Stimulated activated CD8-positive, alpha-beta memory T cell treated with anti-CD3 and anti-CD28 coated beads, Interleukin-4, amount 100 ng/mL, for 1 hour (primary cell): ENCODE results near the gene LNPK.
"Not testable (repeated sequence)": the region's sequence is repeated elsewhere in the genome, so short reads cannot be mapped to it uniquely, and the experiment has no call there.

Experiments
- DNase-seq, 2 donors: peaks; one replicate each; pipeline ENCODE4 v3.0.0-alpha.2; 2020; ENCODE audit warnings: low read depth in 2 of 2, low spot score in 1 of 2

The LNPK gene

DNA sequence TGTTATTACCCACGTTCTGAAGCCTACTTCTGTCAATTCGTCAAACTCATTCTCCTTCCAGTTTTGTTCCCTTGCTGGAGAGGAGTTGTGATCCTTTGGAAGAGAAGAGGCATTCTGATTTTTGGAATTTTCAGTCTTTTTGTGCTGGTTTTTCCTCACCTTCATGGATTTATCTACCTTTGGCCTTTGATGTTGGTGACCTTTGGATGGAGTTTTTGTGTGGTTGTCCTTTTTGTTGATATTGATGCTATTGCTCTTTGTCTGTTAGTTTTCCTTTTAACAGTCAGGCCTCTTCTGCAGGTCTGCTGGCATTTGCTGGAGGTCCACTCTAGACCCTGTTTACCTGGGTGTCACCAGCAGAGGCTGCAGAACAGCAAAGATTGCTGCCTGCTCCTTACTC, 88.8 kb downstream of the LNPK start:
- DNase-seq, result not testable (repeated sequence)

- DNase-seq, result no peak
These were observed 98.0 kb downstream of the LNPK start for GRCh38 chr2:175904035-175904434.

DNA sequence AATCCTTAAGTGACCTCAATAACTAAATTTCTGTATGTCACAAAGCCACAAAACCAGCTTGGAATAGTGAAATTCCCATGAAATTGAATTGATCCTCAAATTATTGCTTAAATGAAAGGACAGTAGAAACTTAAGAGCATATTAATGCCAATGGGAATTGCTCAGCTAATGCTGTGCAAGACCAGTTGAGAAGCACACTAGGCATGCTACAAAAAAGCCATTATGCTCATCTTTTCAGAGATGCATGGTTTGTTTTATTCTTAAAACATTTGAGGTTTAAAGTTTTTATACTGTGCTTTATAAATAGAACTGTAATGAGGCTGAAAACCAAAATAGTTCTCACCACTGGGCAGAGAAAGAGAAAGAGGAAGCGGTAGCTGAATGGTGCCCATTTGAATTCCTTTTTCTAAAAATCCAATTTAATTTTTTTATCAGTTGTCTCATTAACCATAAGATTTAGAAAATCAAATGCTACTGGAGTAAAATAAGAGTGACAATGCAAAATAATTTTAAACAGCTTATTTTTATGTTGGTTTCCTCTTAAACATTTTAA, 98.6 kb downstream of the LNPK start:
- DNase-seq, result no peak

DNA sequence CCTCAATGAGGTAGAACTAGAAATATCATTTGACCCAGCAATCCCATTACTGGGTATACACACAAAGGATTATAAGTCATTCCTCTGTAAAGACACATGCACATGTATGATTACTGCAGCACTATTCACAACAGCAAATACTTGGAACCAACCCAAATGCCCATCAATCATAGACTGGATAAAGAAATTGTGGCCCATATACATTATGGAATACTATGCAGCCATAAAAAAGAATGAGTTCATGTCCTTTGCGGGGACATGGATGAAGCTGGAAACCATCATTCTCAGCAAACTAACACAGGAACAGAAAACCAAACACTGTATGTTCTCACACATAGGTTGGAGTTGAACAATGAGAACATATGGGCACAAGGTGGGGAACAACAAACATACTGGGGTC, 106.1 kb downstream of the LNPK start:
- DNase-seq, result not testable (repeated sequence)

- DNase-seq, result no peak
These were observed 110.0 kb downstream of the LNPK start for GRCh38 chr2:175892046-175892445.

- DNase-seq, result no peak
These were observed 111.3 kb downstream of the LNPK start for GRCh38 chr2:175890636-175891242.

GRCh38 chr2:175889701-175890302, 112.3 kb downstream of the LNPK start:
- no peak for DNase-seq

DNA sequence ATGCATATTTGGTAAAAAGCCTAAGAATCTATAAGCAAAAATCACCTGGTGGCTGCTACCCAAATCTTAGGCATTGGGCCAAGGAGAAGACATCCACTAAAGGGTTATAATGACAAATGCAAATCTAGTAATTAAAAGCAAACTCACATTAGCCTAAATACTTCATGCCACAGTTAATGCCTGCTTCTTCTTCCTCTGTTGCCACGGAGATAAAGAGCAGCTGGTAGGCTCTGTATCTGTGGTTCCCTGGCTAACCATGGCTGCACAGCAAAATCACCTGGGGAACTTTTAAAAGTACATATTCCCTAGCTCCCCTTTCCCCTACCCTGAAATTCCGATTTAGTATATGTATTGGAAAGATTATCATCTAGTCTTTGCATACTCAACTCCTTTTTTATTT, 114.3 kb downstream of the LNPK start:
- no peak for DNase-seq

DNA sequence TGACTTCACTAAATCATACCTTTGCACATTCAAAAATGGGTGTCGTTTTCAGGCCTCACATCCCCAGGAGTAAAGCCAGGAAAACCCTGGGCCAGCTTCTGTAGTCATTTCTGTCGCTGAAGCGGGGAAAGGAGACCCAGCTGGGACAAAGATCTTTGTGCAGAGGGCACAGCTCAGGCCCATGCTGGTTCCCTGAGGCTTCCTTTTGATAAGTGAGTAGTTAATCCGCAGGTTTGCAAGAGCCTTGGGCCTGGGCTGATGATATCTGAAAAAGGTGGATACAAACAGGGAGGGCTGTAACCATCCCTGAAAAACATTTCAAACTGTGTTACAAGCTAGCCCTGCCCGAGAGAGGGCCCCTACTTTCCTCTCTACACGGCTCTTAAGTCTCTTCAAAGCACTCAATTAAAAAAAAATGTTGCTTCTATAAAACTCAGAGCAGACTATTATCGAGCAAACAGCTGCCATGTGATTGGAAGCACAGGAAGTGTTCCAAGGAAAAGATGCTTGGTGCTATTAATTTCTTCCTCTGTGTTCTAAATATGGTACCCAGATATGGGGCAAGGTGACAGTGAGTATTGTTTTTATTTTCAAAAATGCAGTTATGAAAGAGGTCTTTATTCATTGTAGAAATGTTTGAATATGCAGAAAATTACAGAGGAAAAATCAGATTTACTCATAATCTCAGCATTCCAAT, 117.2 kb downstream of the LNPK start:
- no peak for DNase-seq

GRCh38 chr2:175883586-175884194, 118.4 kb downstream of the LNPK start:
- DNase-seq, result no peak

- DNase-seq, result no peak
These were observed 122.4 kb downstream of the LNPK start for GRCh38 chr2:175879679-175880078.

DNA sequence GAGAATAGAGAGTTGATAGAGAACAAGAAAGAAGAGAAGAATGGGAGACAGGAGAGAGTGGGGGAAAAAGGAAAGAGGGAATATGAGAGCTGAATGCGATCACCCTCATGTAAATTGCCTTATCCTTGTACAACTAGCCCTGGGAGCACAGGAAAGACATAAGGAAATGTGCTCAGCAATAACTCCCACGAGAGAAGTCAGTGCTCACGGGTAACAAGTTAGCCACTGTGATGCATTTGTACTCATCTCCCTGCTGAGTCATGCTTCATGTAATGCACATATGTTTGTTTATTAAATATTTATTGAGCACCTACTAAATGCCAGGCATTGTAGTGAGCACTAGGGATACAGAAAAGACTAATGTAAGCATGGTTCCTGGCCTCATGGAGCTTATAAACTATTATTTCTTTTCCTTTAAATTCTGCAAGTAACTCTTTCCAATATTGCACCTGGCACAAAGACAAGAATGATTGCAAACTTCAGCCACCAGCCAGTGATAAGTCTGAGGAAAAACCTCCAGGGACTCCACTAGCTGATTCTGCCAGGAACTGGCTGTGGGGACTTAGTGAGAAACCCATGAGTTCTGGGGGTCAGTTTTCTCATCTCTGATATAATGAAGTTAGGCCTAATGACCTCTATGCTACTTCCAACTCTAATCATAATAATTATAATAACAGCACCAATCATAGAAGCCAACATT, 124.1 kb downstream of the LNPK start:
- no peak for DNase-seq

- no peak for DNase-seq
These were observed 127.8 kb downstream of the LNPK start for GRCh38 chr2:175874291-175874690.
